ENCODE measurements around the gene VPS8.

Gene VPS8

GRCh38 chr3:184784731-184785500, 27.1 kb upstream of the VPS8 start:
- no peak for DNase-seq (ENCODE audit: low read depth in 2 of 2)

GRCh38 chr3:184785890-184786279, 26.1 kb upstream of the VPS8 start:
- DNase-seq (ENCODE audit: low read depth in 2 of 2), result no peak

GRCh38 chr3:184786280-184786941, 25.6 kb upstream of the VPS8 start:
- DNase-seq (ENCODE audit: low read depth in 2 of 2), result no peak

- DNase-seq (ENCODE audit: low read depth in 2 of 2), result no peak
These were observed 23.2 kb upstream of the VPS8 start for GRCh38 chr3:184788751-184789150.

- DNase-seq (ENCODE audit: low read depth in 2 of 2), result no peak
These were observed 22.5 kb upstream of the VPS8 start for GRCh38 chr3:184789314-184789998.

- DNase-seq (ENCODE audit: low read depth in 2 of 2), result no peak
These were observed 20.8 kb upstream of the VPS8 start for GRCh38 chr3:184791171-184791570.

- no peak for DNase-seq (ENCODE audit: low read depth in 2 of 2)
These were observed 16.3 kb upstream of the VPS8 start for GRCh38 chr3:184795522-184796190.

- no peak for DNase-seq (ENCODE audit: low read depth in 2 of 2)
These were observed 15.4 kb upstream of the VPS8 start for GRCh38 chr3:184796551-184796950.

- DNase-seq (ENCODE audit: low read depth in 2 of 2), result no peak
These were observed 15.0 kb upstream of the VPS8 start for GRCh38 chr3:184796954-184797353.

- no peak for DNase-seq (ENCODE audit: low read depth in 2 of 2)
These were observed 13.8 kb upstream of the VPS8 start for GRCh38 chr3:184798120-184798519.

- DNase-seq (ENCODE audit: low read depth in 2 of 2), result no peak
These were observed 11.5 kb upstream of the VPS8 start for GRCh38 chr3:184800349-184800930.

GRCh38 chr3:184801241-184801785, 10.7 kb upstream of the VPS8 start:
- DNase-seq (ENCODE audit: low read depth in 2 of 2), result no peak

- no peak for DNase-seq (ENCODE audit: low read depth in 2 of 2)
These were observed 9.8 kb upstream of the VPS8 start for GRCh38 chr3:184802150-184802549.

GRCh38 chr3:184804801-184805200, 7.2 kb upstream of the VPS8 start:
- DNase-seq (ENCODE audit: low read depth in 2 of 2), result no peak

GRCh38 chr3:184805351-184806038, 6.5 kb upstream of the VPS8 start:
- DNase-seq (ENCODE audit: low read depth in 2 of 2), result no peak

GRCh38 chr3:184806567-184807271, 5.2 kb upstream of the VPS8 start:
- no peak for DNase-seq (ENCODE audit: low read depth in 2 of 2)

- no peak for DNase-seq (ENCODE audit: low read depth in 2 of 2)
These were observed 4.4 kb upstream of the VPS8 start for GRCh38 chr3:184807549-184807948.

- DNase-seq (ENCODE audit: low read depth in 2 of 2), result no peak
These were observed 3.9 kb upstream of the VPS8 start for GRCh38 chr3:184808021-184808420.

- DNase-seq (ENCODE audit: low read depth in 2 of 2), result no peak
These were observed 1.8 kb upstream of the VPS8 start for GRCh38 chr3:184810146-184810545.

GRCh38 chr3:184811034-184811433, 932 bp upstream of the VPS8 start:
- no peak for DNase-seq (ENCODE audit: low read depth in 2 of 2)

- no peak for DNase-seq (ENCODE audit: low read depth in 2 of 2)
These were observed 335 bp upstream of the VPS8 start for GRCh38 chr3:184811663-184811998.
